HG03139 (cell line): ENCODE results near the gene TEX51.

Experiments
- ATAC-seq: cut with Tn5 transposase; IDR thresholded peaks from one replicate; pipeline ENCODE4 v1.9.1; 2021; ENCODE audit not compliant: unreplicated experiment

Gene TEX51

DNA sequence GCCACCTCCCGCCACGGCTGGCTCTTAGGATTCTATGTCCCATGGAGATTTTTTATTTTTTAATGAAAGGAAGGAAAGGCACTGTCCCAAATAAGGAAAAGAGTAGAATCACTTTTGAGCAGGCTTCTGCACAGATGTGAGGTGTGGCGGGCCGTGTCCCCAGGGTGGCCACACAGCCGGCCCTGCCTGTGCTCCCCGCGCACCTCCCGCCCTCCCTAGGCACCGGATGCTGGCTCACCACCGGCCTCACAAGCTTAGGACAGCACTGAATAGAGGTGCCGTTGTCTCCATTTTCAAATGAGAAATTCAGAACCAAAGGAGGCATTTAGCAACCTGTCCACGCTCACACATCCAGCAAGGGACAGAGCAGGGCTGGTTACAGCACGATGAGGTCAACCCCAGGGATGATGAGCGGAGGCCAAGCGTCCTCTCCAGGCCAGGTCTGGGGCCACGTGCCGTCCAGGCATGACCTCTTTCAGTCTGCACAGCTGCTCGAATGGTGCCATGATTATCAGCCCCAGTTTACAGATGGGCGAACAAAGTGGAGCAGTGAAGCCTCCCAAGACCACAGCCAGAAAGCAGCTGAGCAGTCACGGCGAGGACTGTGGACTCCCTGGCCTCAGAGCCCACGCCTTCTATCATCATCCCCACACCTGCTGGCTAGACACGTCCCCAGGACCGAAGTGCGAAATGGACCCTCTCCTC, 20.7 kb upstream of the TEX51 start:
- ATAC-seq, result no peak

DNA sequence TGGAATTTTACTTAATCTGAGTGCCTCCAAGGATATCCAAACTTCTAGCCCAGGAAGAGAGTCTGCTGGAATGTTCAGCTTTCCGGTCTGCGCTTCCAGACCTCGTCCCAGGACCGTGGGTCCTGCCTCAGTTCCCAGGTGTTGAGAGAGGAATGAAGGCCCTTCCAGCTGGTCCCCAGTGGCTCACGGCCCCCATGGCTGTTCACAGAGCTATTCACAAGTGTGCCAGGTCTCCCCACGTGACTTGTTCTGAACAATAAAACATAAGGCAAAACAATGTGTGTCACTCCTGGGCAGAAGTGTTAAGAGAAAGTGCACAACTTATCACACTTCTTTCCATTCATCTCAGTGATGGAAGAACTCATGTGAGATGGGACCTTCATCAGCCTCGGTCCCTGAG, 20.1 kb upstream of the TEX51 start:
- ATAC-seq, result no peak

DNA sequence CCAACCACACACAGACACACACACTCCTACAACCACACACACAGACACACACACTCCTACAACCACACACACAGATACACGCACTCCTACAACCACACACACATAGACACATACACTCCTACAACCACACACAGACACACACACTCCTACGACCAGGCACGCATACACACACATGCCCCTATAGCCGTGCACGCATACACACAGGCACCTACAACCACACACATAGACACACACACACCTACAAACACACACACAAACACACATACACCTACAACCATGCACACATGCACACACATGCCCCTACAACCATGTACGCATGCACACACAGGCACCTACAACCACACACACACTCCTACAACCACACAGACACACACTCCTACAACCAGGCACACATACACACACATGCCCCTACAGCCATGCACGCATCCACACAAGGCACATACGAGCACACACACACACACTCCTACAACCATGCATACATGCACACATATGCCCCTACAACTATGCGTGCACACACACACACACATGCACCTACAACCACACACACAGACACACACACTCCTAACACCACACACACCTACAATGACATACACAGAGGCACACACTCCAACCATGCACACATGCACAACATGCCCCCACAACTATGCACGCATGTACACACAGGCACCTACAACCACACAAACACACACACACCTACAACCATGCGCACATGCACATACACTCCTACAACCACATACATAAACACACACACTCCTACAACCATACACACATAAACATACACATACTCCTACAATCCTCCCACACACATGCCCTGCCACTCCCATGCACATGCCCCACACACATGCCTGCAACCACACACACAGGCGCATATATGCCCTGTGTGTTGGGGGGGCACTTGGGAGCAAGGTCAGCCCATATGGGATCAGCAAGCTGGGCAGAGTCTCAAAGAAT, 19.1 kb upstream of the TEX51 start:
- no peak for ATAC-seq

GRCh38 chr2:126880324-126880723, 18.4 kb upstream of the TEX51 start:
- no peak for ATAC-seq

GRCh38 chr2:126880817-126881216, 17.9 kb upstream of the TEX51 start:
- ATAC-seq, result no peak

- no peak for ATAC-seq
Measured at GRCh38 chr2:126881591-126881990, 17.1 kb upstream of the TEX51 start.

DNA sequence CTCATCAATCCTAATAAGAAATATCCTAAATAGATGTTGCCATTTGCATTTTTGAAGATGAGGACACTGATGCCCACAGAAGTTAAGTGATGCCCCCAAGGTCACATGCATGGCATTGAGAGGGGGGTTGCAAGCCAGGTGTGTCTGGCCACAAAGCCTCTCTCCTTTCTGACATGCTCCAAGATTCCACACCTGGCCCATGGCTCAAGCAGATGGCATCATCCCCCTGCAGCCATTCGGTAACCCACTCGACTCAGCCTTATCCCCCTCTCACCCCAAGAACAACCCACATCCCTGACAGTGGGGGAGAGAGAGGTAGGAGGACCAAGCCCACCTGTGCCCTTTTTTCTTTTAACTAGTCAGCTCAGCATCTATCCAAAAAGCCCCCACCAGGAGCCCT, 16.5 kb upstream of the TEX51 start:
- ATAC-seq, result no peak

- ATAC-seq, result no peak
Measured at GRCh38 chr2:126882736-126883665, 15.7 kb upstream of the TEX51 start.

GRCh38 chr2:126883666-126884040, 15.0 kb upstream of the TEX51 start:
- no peak for ATAC-seq

- ATAC-seq, result no peak
Measured at GRCh38 chr2:126884861-126885750, 13.6 kb upstream of the TEX51 start.

- ATAC-seq, result no peak
Measured at GRCh38 chr2:126885751-126886210, 12.9 kb upstream of the TEX51 start.

DNA sequence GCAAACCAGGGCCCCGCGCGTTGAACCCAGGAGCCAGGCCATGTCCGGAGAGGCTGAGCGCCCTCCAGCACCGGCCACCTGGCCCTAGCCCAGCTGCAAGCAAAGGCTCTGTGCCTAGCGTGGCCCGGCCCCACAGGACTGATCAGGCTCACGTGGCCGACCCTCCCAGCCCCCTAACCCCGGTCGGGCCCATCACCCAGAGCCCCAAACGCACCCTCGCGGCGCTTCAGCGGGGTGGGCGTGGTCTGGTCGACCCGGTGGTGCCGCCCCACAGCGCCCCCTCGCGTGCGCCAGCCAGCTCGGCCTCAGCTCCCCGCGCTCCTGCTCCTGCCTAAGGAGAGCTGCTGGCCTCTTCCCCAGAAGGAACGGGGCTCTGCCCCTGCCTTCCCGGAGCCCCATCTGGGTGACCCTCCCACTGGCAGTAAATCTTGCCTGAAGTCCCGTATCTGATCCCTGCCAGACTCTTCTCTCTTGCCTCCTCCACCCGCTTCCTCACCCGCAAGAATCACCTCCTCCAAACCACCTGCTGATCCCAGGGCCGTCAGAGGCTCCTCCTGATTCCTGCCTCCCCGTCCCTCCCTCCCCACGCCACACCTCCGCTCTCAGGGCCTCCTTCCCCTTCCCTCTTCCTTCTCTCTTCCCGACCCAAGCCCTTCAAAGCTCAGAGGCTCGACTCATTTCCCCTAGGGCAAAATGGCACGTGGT, 12.3 kb upstream of the TEX51 start:
- peak; percentile 84 for ATAC-seq

- no peak for ATAC-seq
Measured at GRCh38 chr2:126886916-126887280, 11.8 kb upstream of the TEX51 start.

GRCh38 chr2:126887506-126887905, 11.2 kb upstream of the TEX51 start:
- no peak for ATAC-seq

- ATAC-seq, result no peak
Measured at GRCh38 chr2:126888046-126888445, 10.6 kb upstream of the TEX51 start.

- no peak for ATAC-seq
Measured at GRCh38 chr2:126889071-126889470, 9.6 kb upstream of the TEX51 start.

GRCh38 chr2:126889496-126890135, 9.1 kb upstream of the TEX51 start:
- ATAC-seq, result no peak

DNA sequence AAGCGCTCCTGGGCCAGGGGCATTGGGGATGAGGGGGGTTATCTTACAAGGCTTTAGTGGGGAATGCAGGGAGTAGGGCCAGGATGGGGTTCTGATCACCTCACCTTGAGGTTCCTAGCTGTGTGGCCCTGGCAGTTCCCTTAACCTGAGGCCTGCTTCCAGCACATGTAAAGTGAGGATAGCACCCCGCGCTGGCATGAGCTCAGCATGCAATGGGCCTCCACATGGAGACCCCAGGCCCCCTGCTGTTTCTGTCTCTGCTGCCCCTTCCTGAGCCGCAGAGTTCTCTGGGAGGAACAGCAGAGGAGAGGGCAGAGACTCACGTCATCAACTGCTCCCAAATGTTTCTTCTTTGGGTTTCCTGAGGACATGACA, 8.6 kb upstream of the TEX51 start:
- no peak for ATAC-seq
